HEK293T (cell line): ENCODE measurements around the gene KRT5.

Experiments
- BHLHE40 ChIP-seq: fragments of 450-650 bp; IDR thresholded peaks from 2 replicates; pipeline ENCODE4 v1.6.1; 2016; ENCODE audit warnings: mild to moderate bottlenecking, moderate library complexity, borderline replicate concordance
- FOXM1 ChIP-seq: fragments of 450-650 bp; IDR thresholded peaks from 2 replicates; pipeline ENCODE4 v1.6.1; 2017; ENCODE audit warnings: mild to moderate bottlenecking, borderline replicate concordance
- HDGF ChIP-seq: fragments of 450-650 bp; IDR thresholded peaks from 2 replicates; pipeline ENCODE4 v1.6.1; 2017; ENCODE audit warnings: antibody characterized with exemption, borderline replicate concordance
- LEF1 ChIP-seq: fragments of 450-650 bp; IDR thresholded peaks from 2 replicates; pipeline ENCODE4 v1.6.1; 2017; ENCODE audit warnings: mild to moderate bottlenecking, borderline replicate concordance
- SP1 ChIP-seq: fragments of 450-650 bp; IDR thresholded peaks from 2 replicates; pipeline ENCODE4 v1.6.1; 2017
- SUZ12 ChIP-seq: fragments of 450-650 bp; IDR thresholded peaks from 2 replicates; pipeline ENCODE4 v1.6.1; 2016; ENCODE audit warnings: mild to moderate bottlenecking
- TARDBP ChIP-seq: fragments of 450-650 bp; IDR thresholded peaks from 2 replicates; pipeline ENCODE4 v1.6.1; 2016

DNA sequence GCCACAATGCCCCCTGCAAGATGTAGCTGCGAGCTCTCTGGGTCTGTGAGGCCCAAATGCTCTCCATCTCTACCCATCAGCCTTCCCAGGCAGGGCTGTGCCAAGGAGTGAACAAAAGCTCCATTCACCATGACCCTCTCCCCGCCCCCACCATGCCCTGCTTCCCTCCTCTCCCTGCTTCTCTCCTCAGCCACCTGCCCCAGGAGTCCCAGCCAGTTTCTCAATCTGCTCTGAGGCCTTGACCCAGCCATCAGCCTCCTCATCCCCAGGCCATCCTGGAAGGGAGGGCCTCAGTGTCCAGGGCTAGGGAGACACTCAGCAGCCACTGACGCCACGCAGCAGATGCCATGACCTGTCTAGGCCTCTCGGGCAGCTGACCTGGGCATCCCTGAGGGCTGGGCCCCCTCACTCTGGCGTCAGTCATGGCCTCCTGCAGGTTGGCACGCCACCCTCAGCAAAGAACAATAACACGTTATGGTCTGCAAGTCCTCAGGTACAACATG lies 8.5 kb upstream of the KRT5 start:
- TF ChIP-seq FOXM1 (no peak), SUZ12 (no peak), LEF1 (no peak), BHLHE40 (no peak), SP1 (no peak), TARDBP (no peak), HDGF (no peak)
